IPS-18a (cell line): ENCODE data around the gene SRF.
A peak's percentile ranks its signal among the peaks of the same experiment; 100 is the strongest.

ENCODE experiments used
- H3K27ac ChIP-seq: one replicate; pipeline ENCODE4 v1.5.1; 2013; ENCODE audit warnings: low read length
- H3K27me3 ChIP-seq: one replicate; pipeline ENCODE4 v1.6.1; 2013; ENCODE audit warnings: mild to moderate bottlenecking, low read length; ENCODE audit not compliant: control insufficient read depth, insufficient read depth
- H3K36me3 ChIP-seq: one replicate; pipeline ENCODE4 v1.6.1; 2013; ENCODE audit warnings: low read depth, low read length; ENCODE audit not compliant: control insufficient read depth
- H3K4me1 ChIP-seq: one replicate; pipeline ENCODE4 v1.6.1; 2013; ENCODE audit warnings: low read depth, low read length; ENCODE audit not compliant: control insufficient read depth
- H3K4me3 ChIP-seq: one replicate; pipeline ENCODE4 v1.5.1; 2013; ENCODE audit warnings: low read length
- H3K9ac ChIP-seq: one replicate; pipeline ENCODE4 v1.6.1; 2013; ENCODE audit warnings: mild to moderate bottlenecking, low read length, moderate library complexity
- H3K9me3 ChIP-seq: one replicate; pipeline ENCODE4 v1.6.1; 2013; ENCODE audit warnings: low read depth, low read length; ENCODE audit not compliant: control insufficient read depth

Gene SRF

GRCh38 chr6:43221046-43221972 is 50.2 kb downstream of the SRF start:
- Histone ChIP-seq H3K36me3 (peaks cover 7% of the 10 kb centered on the region), H3K4me3 (no peak overlapping the region), H3K4me1 (no peaks in the 10 kb centered on the region), H3K27ac (no peak overlapping the region), H3K9ac (no peak overlapping the region), H3K9me3 (no peaks in the 10 kb centered on the region), H3K27me3 (no peaks in the 10 kb centered on the region)

GRCh38 chr6:43222418-43223059 is 51.5 kb downstream of the SRF start:
- no peaks in the 10 kb centered on the region for H3K4me1 ChIP-seq
- no peak overlapping the region for H3K27ac ChIP-seq
- no peaks in the 10 kb centered on the region for H3K9me3 ChIP-seq
- no peak overlapping the region for H3K4me3 ChIP-seq
- H3K9ac ChIP-seq = no peak overlapping the region
- H3K27me3 ChIP-seq = no peaks in the 10 kb centered on the region
- H3K36me3 ChIP-seq = peaks cover 7% of the 10 kb centered on the region

GRCh38 chr6:43223175-43223574 is 52.1 kb downstream of the SRF start:
- no peaks in the 10 kb centered on the region for H3K27me3 ChIP-seq
- no peak overlapping the region for H3K27ac ChIP-seq
- no peaks in the 10 kb centered on the region for H3K4me1 ChIP-seq
- peaks cover 7% of the 10 kb centered on the region for H3K36me3 ChIP-seq
- no peaks in the 10 kb centered on the region for H3K9me3 ChIP-seq
- H3K9ac ChIP-seq = no peak overlapping the region
- no peak overlapping the region for H3K4me3 ChIP-seq

- peaks cover 7% of the 10 kb centered on the region for H3K36me3 ChIP-seq
- H3K9ac ChIP-seq = no peak overlapping the region
- H3K4me3 ChIP-seq = no peak overlapping the region
- no peaks in the 10 kb centered on the region for H3K4me1 ChIP-seq
- no peak overlapping the region for H3K27ac ChIP-seq
- H3K9me3 ChIP-seq = no peaks in the 10 kb centered on the region
- peaks cover 18% of the 10 kb centered on the region for H3K27me3 ChIP-seq
These were observed 55.3 kb downstream of the SRF start for GRCh38 chr6:43226192-43226851.

GRCh38 chr6:43228951-43229802 is 58.1 kb downstream of the SRF start, which contains the start of gene DNPH1:
Gene DNPH1 (minus strand): TSS chr6:43229481. CDS start chr6:43229456, 25 bp downstream.
- Histone ChIP-seq H3K27me3 (peaks cover 23% of the 10 kb centered on the region), H3K9me3 (no peaks in the 10 kb centered on the region), H3K27ac (no peak within 1 kb of the TSS), H3K4me3 (peak within 1 kb of the TSS; percentile 63), H3K36me3 (peaks cover under 1% of the 10 kb centered on the region), H3K4me1 (no peaks in the 10 kb centered on the region), H3K9ac (peak within 1 kb of the TSS; percentile 69)

GRCh38 chr6:43229803-43230620 is 58.9 kb downstream of the SRF start:
- Histone ChIP-seq H3K27me3 (peaks cover 23% of the 10 kb centered on the region), H3K9ac (no peak overlapping the region), H3K36me3 (no peaks in the 10 kb centered on the region), H3K27ac (no peak overlapping the region), H3K4me1 (no peaks in the 10 kb centered on the region), H3K9me3 (no peaks in the 10 kb centered on the region), H3K4me3 (peak overlapping the region; percentile 63)

- Histone ChIP-seq H3K36me3 (no peaks in the 10 kb centered on the region), H3K4me3 (no peak overlapping the region), H3K27me3 (peaks cover 23% of the 10 kb centered on the region), H3K9me3 (no peaks in the 10 kb centered on the region), H3K9ac (no peak overlapping the region), H3K27ac (no peak overlapping the region), H3K4me1 (no peaks in the 10 kb centered on the region)
These were observed 60.0 kb downstream of the SRF start for GRCh38 chr6:43231053-43231452.
